SK-N-SH treated with all-trans-retinoic acid at 6 μM for 48 hours (cell line): ENCODE measurements around the gene CRAMP1.

Source experiments
- ATAC-seq: fragments of 200-7000 bp; cut with Tn5 transposase; 3 replicates; pipeline ENCODE4 v1.9.1; 2020; ENCODE audit warnings: mild to moderate bottlenecking, moderate library complexity
- ARNTL ChIP-seq: fragments of 450-650 bp; formaldehyde crosslinking; IDR thresholded peaks from 2 replicates; pipeline ENCODE4 v1.5.0; 2020; ENCODE audit warnings: low read depth, mild to moderate bottlenecking, moderate library complexity, borderline replicate concordance
- BACH2 ChIP-seq: fragments of 250-450 bp; sonication (Bioruptor Pico); IDR thresholded peaks from 2 replicates; pipeline ENCODE4 v1.9.0; 2021; ENCODE audit warnings: mild to moderate bottlenecking, borderline replicate concordance
- CSDC2 ChIP-seq: fragments of 250-450 bp; sonication (Bioruptor Pico); IDR thresholded peaks from 2 replicates; pipeline ENCODE4 v1.5.0; 2020; ENCODE audit warnings: mild to moderate bottlenecking, moderate library complexity
- GLIS3 ChIP-seq: fragments of 250-450 bp; sonication (Bioruptor Pico); IDR thresholded peaks from 2 replicates; pipeline ENCODE4 v1.5.0; 2020; ENCODE audit warnings: mild to moderate bottlenecking, moderate library complexity
- OSR1 ChIP-seq: fragments of 250-450 bp; sonication (Bioruptor Pico); IDR thresholded peaks from 2 replicates; pipeline ENCODE4 v1.8.0; 2022; ENCODE audit warnings: moderate library complexity, mild to moderate bottlenecking, inconsistent platforms
- PPARA ChIP-seq: fragments of 250-450 bp; sonication (Bioruptor Pico); IDR thresholded peaks from 2 replicates; pipeline ENCODE4 v1.5.0; 2020; ENCODE audit warnings: mild to moderate bottlenecking, borderline replicate concordance
- RARB ChIP-seq: fragments of 250-450 bp; sonication (Bioruptor Pico); IDR thresholded peaks from 2 replicates; pipeline ENCODE4 v1.8.0; 2021; ENCODE audit warnings: mild to moderate bottlenecking, moderate library complexity
- SNAI2 ChIP-seq: fragments of 250-450 bp; sonication (Bioruptor Pico); IDR thresholded peaks from 2 replicates; pipeline ENCODE4 v1.5.0; 2020; ENCODE audit warnings: mild to moderate bottlenecking, moderate library complexity
- TOX ChIP-seq: fragments of 250-450 bp; sonication (Bioruptor Pico); IDR thresholded peaks from 2 replicates; pipeline ENCODE4 v1.8.0; 2021; ENCODE audit warnings: mild to moderate bottlenecking, moderate library complexity, borderline replicate concordance
- ZC3H10 ChIP-seq: fragments of 250-450 bp; sonication (Bioruptor Pico); IDR thresholded peaks from 2 replicates; pipeline ENCODE4 v1.5.1; 2021; ENCODE audit warnings: mild to moderate bottlenecking, moderate library complexity
- ZFP3 ChIP-seq: fragments of 250-450 bp; sonication (Bioruptor Pico); IDR thresholded peaks from 2 replicates; pipeline ENCODE4 v1.5.0; 2020; ENCODE audit warnings: mild to moderate bottlenecking, moderate library complexity
- ZFP30 ChIP-seq: fragments of 450-650 bp; formaldehyde crosslinking; IDR thresholded peaks from 2 replicates; pipeline ENCODE4 v1.5.0; 2022; ENCODE audit warnings: mild to moderate bottlenecking, moderate library complexity
- ZNF565 ChIP-seq: fragments of 450-650 bp; formaldehyde crosslinking; conservative IDR thresholded peaks from 2 replicates; pipeline ENCODE4 v1.5.0; 2020; ENCODE audit warnings: low read depth, mild to moderate bottlenecking, moderate library complexity
- ZNF8 ChIP-seq: fragments of 450-650 bp; formaldehyde crosslinking; IDR thresholded peaks from 2 replicates; pipeline ENCODE4 v1.5.0; 2020; ENCODE audit warnings: mild to moderate bottlenecking, moderate library complexity
- TF ChIP-seq, protein P1 (sequence below): fragments of 250-450 bp; sonication (Bioruptor Pico); IDR thresholded peaks from 2 replicates; pipeline ENCODE4 v1.5.0; 2020; ENCODE audit warnings: mild to moderate bottlenecking, moderate library complexity
- TF ChIP-seq, protein P2 (sequence below): fragments of 250-450 bp; sonication (Bioruptor Pico); IDR thresholded peaks from 2 replicates; pipeline ENCODE4 v1.8.0; 2021; ENCODE audit warnings: low read depth, mild to moderate bottlenecking, moderate library complexity, borderline replicate concordance
- TF ChIP-seq, protein P3 (sequence below): fragments of 250-450 bp; sonication (Bioruptor Pico); IDR thresholded peaks from 2 replicates; pipeline ENCODE4 v1.8.0; 2020; ENCODE audit warnings: mild to moderate bottlenecking, moderate library complexity, borderline replicate concordance

Gene CRAMP1

DNA sequence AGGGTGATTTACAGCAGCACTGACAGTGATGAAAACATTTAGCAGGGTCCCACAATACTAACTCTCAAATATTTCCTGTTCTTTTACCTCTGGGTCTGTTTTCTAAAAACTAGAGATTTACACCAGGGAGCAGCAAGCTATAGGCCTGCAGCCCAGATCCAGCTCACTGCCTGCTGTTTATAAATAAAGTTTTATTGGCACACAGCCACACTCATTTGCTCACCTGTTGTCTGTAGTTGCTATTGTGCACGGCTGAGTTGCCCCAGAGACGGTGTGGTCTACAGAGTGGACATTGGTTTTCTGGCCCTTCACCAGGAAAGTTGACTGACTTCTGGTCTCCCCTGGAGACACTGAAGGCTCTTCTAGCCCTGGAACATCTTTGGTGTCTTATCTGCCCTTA is 49.7 kb downstream of the CRAMP1 start (continued):
- TF ChIP-seq, protein P1, sequence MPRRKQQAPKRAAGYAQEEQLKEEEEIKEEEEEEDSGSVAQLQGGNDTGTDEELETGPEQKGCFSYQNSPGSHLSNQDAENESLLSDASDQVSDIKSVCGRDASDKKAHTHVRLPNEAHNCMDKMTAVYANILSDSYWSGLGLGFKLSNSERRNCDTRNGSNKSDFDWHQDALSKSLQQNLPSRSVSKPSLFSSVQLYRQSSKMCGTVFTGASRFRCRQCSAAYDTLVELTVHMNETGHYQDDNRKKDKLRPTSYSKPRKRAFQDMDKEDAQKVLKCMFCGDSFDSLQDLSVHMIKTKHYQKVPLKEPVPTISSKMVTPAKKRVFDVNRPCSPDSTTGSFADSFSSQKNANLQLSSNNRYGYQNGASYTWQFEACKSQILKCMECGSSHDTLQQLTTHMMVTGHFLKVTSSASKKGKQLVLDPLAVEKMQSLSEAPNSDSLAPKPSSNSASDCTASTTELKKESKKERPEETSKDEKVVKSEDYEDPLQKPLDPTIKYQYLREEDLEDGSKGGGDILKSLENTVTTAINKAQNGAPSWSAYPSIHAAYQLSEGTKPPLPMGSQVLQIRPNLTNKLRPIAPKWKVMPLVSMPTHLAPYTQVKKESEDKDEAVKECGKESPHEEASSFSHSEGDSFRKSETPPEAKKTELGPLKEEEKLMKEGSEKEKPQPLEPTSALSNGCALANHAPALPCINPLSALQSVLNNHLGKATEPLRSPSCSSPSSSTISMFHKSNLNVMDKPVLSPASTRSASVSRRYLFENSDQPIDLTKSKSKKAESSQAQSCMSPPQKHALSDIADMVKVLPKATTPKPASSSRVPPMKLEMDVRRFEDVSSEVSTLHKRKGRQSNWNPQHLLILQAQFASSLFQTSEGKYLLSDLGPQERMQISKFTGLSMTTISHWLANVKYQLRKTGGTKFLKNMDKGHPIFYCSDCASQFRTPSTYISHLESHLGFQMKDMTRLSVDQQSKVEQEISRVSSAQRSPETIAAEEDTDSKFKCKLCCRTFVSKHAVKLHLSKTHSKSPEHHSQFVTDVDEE (CRISPR knock-in tag), result no peak
- TF ChIP-seq SNAI2 (CRISPR knock-in tag), result no peak
- no peak for TF ChIP-seq BACH2 (CRISPR knock-in tag)
- no peak for TF ChIP-seq ZNF565 (CRISPR knock-in tag)
- TF ChIP-seq, protein P2, sequence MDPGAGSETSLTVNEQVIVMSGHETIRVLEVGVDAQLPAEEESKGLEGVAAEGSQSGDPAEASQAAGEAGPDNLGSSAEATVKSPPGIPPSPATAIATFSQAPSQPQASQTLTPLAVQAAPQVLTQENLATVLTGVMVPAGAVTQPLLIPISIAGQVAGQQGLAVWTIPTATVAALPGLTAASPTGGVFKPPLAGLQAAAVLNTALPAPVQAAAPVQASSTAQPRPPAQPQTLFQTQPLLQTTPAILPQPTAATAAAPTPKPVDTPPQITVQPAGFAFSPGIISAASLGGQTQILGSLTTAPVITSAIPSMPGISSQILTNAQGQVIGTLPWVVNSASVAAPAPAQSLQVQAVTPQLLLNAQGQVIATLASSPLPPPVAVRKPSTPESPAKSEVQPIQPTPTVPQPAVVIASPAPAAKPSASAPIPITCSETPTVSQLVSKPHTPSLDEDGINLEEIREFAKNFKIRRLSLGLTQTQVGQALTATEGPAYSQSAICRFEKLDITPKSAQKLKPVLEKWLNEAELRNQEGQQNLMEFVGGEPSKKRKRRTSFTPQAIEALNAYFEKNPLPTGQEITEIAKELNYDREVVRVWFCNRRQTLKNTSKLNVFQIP (CRISPR knock-in tag), result no peak
- TF ChIP-seq PPARA (CRISPR knock-in tag), result no peak
- no peak for TF ChIP-seq ZFP30 (CRISPR knock-in tag)
- TF ChIP-seq ARNTL (CRISPR knock-in tag), result no peak
- no peak for TF ChIP-seq TOX (CRISPR knock-in tag)
- TF ChIP-seq ZNF8 (CRISPR knock-in tag), result no peak
- TF ChIP-seq ZC3H10, result no peak
- TF ChIP-seq, all 23 proteins: peak for 0

DNA sequence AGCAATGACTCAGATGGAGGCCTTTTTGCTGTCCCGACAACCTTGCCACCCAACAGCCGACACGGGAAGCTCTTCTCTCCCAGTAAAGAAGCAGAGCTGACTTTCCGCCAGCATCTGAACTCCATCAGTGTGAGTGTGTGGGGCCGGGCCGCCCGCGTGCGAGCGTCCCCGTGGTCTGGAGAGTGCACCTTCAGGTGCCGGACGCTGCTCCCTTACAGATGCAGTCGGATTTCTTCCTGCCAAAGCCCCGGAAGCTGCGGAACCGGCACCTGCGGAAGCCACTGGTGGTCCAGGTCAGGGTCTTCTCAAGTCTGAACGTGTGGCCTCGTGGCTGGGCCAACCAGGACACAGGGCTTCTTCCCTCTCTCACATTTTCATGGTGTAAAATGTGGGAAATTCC is 50.4 kb downstream of the CRAMP1 start:
- no peak for TF ChIP-seq BACH2 (CRISPR knock-in tag)
- TF ChIP-seq, protein P1 (CRISPR knock-in tag), result no peak
- TF ChIP-seq OSR1 (CRISPR knock-in tag), result no peak
- TF ChIP-seq, protein P3, sequence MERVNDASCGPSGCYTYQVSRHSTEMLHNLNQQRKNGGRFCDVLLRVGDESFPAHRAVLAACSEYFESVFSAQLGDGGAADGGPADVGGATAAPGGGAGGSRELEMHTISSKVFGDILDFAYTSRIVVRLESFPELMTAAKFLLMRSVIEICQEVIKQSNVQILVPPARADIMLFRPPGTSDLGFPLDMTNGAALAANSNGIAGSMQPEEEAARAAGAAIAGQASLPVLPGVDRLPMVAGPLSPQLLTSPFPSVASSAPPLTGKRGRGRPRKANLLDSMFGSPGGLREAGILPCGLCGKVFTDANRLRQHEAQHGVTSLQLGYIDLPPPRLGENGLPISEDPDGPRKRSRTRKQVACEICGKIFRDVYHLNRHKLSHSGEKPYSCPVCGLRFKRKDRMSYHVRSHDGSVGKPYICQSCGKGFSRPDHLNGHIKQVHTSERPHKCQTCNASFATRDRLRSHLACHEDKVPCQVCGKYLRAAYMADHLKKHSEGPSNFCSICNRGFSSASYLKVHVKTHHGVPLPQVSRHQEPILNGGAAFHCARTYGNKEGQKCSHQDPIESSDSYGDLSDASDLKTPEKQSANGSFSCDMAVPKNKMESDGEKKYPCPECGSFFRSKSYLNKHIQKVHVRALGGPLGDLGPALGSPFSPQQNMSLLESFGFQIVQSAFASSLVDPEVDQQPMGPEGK (CRISPR knock-in tag), result no peak
- TF ChIP-seq, protein P2 (CRISPR knock-in tag), result no peak
- no peak for TF ChIP-seq ZFP30 (CRISPR knock-in tag)
- TF ChIP-seq CSDC2 (CRISPR knock-in tag), result no peak
- no peak for TF ChIP-seq PPARA (CRISPR knock-in tag)
- TF ChIP-seq TOX (CRISPR knock-in tag), result no peak
- no peak for TF ChIP-seq ZFP3 (CRISPR knock-in tag)
- TF ChIP-seq GLIS3 (CRISPR knock-in tag), result no peak
- TF ChIP-seq ZNF565 (CRISPR knock-in tag), result no peak
- TF ChIP-seq ZC3H10, result no peak
- no peak for ATAC-seq

DNA sequence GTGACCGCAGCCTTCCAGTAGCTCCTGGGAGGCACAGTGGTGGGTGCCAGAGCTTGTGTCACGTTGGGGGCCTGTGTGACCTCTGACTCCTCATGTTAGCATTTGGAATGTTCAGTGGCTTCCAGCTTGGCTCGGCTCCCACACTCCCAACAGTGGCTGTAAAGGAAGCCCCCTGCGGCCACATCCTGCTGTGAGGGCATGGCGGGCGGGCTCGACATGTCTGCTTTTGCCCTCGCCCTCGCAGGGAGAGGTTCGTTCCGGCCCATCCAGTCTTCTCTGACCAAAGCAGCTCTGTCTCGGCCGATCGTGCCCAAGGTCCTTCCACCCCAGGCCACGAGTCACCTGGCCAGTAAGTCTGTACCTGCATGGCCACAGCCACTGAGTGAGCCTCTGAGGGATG is 53.7 kb downstream of the CRAMP1 start:
- TF ChIP-seq SNAI2 (CRISPR knock-in tag), result no peak
- TF ChIP-seq RARB (CRISPR knock-in tag), result no peak
- TF ChIP-seq, all 23 proteins: peak for 0
- no peak for ATAC-seq
